GM18511 (cell line): Measurements from ENCODE around the gene SGMS1.
"Not testable (repeated sequence)": the region's sequence is repeated elsewhere in the genome, so short reads cannot be mapped to it uniquely, and the experiment has no call there.

Experiments
- ATAC-seq: cut with Tn5 transposase; IDR thresholded peaks from one replicate; pipeline ENCODE4 v1.9.1; 2021; ENCODE audit warnings: mild to moderate bottlenecking, moderate library complexity; ENCODE audit not compliant: unreplicated experiment

SGMS1 gene

DNA sequence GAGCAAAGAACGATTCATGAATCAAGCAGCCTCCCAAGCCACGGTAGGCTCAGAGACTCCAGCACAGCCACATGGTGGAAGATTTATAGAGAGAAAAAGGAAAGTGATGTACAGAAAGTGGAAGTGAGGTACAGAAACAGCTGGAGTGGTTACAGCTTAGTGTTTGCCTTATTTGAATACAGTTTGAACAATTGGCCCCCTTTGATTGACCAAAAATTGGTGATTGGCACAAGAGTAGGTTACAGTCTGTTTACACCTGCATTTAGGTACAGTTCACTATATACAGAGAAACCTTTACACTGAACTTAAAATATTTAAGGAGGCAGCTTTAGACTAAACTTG is 236.1 kb downstream of the SGMS1 start:
- ATAC-seq, result peak; percentile 67

DNA sequence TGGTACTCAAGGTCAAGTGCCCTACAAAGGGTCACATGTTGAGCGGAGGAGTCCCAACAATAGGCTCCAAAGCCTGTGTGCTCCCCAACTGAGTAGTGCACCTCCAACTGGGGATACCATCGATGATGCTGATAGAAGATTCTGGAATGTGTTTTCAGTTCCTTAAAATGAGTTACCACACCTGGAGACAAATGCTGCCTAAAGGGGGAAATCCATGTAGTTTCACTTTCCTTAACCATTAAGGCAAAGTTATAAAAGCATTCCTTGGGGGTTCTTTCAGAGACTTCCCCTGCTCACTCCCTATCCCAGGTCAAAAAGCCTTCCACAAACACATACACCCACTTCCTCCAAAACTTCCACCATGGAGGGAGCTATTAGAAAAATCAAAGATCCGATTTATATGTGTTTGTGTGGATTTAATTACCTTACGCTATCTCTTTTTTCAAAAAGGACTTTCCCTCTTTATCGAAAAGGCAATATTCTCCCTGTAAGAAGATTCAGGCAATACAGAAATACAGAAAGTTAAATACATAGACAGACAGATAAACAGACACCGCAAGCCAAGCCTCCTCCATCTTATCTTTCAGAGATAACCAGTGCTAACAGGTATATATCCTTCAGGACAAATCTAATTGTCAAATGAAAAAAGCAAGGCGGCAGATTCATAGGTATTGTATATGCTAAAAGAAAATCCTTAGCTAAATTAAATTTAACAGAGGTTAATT is 236.6 kb downstream of the SGMS1 start:
- ATAC-seq, result no peak

DNA sequence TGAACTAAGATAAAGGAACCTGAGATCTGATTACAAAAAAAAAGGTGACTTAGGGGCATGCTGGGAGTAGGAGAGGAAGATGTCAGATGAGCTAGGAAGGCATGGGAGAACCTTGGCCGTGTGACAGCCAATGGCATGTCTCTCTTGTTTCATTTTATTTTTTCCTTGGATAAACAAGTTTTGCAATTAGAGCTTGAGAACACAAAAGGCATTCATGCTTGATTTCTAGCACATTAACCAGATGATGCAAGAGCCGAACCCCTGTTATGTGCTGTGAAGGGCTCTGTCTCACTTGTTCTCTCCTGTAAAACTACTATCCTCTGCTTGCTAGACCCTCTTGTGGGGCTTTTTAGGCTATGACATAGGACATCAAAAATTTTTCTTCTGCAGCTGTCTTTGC is 238.1 kb downstream of the SGMS1 start:
- no peak for ATAC-seq

DNA sequence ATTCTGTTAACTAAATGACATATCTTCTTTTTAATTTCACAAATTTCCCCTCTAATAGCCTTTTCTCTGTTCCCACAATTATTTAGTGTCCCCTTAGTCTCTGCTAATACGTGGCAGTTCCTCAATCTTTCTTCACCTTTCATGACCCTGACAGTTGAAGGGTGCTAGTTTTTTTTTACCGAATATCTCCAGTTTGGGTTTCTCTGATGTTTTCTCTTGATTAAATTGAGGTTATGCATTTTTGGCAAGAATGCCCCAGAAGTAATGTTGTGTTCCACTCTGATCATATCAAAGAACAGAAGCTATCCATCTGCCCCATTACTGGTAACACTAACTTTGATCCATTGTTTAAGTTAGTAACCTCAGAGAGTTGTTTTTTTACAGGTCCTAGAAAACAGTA is 238.9 kb downstream of the SGMS1 start:
- no peak for ATAC-seq

DNA sequence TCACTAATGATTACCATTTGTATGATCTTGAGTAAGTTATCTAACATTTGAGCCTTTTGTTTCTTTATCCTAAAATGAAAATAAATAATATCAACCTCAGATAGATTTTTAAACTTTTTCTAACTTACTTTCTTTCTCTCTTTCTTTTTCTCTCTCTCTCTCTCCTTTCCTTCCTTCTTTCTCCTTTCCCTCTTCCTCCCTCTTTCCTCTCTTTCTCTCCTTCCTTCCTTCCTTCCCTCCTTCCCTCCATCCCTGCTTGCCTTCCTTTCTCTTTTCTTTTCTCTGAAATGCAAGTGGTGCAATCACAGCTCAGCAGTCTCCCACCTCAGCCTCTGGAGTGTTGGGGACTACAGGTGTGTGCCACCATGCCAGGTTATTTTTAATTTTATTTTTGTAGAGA is 239.5 kb downstream of the SGMS1 start:
- no peak for ATAC-seq

DNA sequence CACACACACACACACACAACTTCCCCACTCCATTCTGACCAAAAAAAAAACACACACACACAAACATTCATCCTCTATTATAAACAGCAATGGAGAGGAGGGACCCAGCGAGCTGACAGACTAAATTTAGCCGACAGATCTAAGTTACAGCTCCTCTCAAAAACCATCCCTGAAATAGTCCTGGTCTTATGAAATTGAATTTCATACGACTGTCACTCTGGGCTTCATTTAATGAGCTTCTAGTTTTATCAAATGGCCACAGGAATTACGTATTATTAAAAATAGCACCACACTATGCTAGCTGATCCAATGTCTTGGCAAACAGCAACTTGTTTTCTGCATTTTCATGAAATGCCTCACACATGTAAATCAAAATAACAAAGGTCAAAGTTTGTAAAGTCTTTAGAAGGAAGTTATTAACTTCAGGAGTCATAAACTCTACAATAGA is 241.2 kb downstream of the SGMS1 start:
- no peak for ATAC-seq

DNA sequence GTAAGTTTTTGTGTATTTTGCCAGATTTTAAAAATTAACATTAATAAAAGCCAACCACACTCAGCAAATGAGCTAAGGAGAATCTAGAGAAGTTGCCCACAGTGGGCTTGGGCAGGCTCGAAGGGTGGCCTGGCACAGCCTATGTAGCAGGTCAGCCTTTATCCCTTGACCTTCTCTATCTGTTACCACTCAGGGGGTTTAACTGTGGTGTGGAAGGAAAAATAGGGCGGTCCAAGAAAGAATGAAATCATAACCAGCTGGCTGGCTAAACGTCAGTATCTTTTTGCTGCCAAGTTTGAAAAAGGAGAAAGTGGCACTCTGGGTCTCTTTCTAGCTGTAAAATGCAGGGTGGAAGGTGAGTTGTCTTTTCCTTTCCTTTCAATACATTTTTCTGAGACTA is 242.1 kb downstream of the SGMS1 start:
- no peak for ATAC-seq

DNA sequence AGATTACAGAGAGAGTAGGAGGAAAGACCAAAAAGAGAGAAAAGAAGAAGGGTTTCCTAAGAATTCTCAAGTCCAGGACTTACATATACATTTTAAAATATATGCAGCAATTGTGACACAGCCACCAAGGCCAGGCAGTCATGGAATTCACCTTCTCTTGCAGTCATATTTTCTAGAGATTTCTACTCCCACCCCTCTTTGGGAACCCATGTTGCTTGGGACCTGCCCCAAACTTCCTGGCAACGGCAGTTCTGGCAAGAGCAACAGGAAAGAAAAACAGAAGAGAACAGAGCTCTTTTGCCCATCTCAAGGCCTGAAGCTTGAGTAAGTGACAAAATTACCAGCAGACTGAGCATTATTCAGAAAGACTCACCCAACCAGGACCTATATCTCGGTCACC is 244.1 kb downstream of the SGMS1 start:
- ATAC-seq, result no peak

DNA sequence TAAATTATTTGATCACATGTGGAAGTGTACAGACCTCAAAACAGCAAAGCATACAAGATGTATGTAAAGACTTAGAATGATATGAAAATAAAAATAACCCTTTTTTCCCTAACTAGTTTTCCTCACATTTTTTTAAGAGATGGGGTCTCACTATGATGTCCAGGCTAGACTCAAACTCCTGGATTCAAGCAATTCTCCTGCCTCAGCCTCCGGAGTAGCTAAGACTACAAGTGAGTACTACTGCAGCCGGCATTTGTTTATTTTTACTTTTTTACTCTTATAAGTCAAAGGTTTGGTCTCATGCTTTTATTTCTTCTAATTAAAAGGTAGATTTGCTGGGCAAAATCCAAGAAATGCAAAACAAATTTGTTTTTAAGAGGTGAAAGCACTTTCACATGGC is 248.0 kb downstream of the SGMS1 start:
- ATAC-seq, result no peak

DNA sequence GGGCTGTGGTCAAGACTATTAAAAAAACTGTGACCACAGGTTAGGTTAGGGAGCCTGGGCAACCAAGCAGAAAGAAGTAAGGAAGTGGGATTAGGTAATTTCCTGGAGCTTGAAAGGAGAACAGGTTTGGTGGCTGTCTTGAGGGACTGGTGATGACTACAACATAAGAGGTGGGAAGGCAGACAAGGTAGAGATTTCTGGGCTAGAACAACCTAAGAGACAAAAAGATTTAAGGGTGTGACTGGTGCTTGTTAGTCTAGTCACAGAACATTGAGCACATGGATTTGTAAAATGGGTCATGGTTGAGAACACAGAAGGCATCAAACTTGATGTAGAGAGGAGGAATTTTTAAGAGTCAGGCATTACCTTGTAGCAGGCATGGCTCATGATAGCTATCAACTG is 248.7 kb downstream of the SGMS1 start:
- no peak for ATAC-seq

DNA sequence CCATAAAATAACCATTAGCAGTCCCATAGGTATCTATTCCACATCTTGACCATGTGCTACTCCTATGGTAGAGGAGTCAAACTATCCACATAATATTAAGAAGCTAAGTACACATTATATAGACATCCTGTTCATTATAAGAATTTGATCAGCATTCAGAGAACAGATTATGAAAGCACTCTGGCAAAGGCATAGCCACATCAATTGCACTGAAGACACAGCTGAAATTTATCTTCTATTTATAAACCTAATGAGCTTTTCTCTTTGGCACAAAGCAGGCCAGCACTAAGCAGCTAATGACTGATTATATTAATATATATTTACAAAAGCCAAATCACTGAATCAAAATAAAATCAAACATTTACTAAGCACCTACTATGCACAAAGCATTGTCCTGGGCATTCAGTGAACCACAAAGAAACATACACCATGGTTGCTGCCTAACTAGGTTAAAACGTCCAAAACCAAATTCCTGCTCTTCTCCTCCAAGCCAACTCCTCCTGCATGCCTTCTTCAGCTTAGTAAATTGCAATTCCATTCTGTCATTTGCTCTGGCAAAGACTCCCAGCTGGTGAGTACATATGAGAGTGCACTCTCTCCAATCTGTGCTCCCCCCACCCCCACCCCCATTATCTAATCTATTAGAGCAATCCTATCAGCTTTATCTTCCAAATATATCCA is 249.8 kb downstream of the SGMS1 start:
- no peak for ATAC-seq

DNA sequence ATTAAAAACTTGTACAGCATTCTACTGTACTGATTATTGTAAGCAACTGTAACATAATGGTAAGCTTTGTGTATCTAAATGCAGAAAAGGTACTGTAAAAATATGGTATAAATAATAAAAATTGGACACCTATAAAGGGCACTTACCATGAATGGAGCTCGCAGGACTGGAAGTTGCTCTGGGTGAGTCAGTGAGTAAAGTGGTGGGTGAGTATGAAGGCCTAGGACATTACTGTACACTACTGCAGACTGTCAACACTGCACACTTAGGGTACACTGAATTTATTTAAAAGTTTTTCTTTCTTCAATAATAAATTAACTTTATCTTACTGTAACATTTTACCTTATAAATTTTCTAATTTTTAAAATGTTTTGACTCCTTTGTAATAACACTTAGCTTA is 253.8 kb downstream of the SGMS1 start:
- ATAC-seq, result no peak

DNA sequence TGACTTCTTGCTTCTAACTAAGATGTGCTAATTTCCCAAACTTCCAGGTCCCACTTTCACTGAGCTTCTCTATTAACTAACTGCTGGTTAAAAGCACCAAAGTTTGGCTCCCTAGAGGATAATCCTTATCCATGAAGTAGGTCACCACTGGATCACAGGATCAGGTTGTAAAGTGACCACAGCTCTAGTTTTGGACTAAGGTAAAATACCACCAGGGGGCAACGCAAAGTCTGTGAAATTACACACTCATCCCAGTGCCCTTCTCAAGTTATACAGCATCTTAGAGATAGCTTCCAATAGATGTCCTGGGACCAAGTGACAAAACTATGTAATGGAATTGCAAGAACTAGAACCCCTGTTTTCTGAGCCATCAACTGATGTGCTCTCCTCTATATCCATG is 256.0 kb downstream of the SGMS1 start:
- no peak for ATAC-seq

DNA sequence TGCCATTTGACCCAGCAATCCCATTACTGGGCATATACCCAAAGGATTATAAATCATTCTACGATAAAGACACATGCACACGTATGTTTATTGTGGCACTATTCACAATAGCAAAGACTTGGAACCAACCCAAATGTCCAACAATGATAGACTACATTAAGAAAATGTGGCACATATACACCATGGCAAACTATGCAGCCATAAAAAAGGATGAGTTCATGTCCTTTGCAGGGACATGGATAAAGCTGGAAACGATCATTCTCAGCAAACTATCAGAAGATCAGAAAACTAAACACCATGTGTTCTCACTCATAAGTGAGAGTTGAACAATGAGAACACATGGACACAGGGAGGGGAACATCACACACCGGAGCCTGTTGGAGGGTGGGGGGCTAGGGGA is 257.3 kb downstream of the SGMS1 start:
- ATAC-seq, result not testable (repeated sequence)

DNA sequence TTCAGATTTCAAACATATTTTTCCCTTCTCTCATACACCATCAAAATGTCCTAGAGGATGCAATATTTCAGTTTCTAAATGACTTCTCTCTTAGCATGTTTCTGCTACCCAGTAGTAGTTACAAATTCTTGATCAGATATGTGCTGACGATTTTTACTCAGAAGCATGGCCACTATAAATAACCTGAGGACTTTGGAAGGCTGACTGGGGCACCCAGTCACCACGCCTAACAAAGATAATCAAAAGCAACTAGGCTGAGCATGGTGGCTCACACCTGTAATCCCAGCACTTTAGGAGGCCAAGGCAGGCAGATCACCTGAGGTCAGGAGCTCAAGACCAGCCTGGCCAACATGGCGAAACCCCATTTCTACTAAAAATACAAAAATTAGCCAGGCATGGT is 259.0 kb downstream of the SGMS1 start:
- ATAC-seq, result not testable (repeated sequence)

DNA sequence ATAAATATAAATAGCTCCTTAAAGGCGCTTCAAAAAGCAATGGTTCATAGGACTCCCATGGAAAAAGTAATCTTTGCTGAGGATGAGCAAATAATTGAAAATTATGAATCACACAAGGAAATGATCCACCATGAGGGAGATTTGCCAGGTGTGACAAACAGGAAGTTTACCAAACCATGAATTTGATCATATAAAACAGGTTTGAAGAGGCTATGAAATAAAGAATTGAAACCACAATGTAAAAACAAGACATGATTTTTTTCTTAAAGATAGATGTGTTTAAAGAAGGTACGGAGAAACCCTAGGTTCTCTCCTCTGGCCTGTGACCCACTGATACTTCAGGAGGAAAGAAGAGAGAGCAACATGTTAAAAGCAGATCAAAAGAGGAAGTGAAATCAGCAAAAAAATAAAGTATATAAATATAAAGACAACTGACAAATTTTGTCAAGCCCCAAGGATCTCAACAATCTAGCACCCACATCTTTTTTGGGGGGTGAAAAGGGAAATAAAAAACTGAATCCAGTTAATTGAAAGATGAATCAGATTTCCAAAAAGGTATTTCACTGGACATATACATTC is 261.1 kb downstream of the SGMS1 start:
- peak; percentile 92 for ATAC-seq

DNA sequence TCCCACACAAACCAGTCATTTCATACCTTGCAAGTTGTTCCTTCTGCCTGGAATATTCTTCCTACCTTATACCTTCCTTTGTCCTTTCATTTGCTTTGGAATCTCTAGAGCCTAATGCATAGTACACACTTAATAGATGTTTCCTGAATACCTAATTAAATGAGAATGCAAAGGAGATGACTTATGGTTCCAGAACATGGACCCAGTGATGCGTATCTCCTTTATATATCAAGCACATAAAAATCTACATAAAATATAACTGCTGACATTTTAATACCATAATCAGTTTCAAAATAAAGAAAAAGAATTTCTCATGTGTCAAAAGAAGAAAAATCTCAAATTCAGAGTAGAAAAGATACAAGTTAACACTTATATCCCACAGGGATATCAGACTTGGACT is 261.8 kb downstream of the SGMS1 start:
- no peak for ATAC-seq

DNA sequence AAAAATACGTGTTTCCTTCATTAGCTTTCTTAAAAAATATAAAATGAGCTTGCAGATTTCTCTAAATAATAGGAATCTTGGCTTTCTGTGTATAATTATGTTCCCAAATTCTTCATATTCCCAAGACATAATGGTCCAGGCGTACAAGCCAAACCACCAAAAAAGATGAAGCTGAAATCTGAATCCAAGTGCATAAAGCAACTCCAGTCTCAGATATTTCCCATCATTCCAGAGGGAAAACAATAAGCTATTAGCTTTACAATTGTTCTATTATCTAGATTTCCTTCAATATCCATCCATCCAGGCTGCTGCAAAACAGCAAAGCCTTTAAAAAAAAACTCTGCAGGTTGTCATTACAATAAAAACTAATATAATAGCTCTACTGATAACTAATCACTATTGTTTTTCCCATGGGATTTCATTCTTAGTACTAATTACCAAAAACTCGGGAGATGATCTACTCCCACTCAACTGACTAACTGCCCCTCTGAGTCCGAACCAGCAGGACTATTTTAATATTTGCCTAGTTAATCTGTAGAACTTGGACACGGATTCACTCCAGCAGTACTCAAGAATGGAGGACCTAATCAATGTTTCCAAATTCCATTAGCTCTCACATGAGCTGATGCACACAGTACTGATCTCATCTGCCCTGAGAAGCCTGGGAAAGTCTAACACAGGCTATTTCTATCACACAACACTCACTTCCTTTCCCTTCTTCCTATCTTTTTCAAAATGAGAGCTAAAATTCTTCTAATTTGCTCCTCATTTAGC is 263.5 kb downstream of the SGMS1 start:
- no peak for ATAC-seq

DNA sequence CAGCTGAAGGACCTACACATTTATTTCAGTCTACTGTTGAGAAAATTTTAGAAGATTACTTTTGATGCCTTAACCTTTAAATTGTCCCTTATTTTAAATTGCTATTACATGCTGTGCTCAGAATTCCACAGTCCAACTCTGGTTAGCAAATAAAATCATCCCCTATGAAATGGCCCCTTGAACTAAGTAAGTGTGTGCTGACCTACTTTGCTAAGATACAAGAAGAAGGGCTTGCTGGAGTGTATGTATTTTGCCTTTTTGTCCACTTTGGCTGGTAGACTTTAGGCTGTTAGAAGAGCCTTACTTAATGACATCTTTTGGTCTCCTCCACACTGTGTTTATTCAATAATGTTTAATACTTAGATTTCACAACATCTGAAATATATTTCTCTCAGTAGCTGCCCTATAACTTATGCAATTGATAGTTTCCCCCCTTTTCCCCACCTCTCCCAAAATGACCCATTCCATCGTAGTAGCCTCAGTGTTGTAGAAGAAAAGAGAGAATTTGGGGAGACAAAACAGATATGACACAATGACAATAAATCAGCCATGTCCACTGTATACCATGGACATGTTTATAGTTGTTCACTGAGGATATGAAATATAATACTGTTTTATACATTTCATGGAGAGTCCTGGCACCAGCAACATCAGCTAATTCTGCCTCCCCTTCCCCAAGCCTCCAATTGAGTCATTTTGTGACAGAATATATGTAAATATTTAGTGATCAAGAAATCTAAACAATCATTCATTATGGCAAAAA is 264.6 kb downstream of the SGMS1 start:
- no peak for ATAC-seq

DNA sequence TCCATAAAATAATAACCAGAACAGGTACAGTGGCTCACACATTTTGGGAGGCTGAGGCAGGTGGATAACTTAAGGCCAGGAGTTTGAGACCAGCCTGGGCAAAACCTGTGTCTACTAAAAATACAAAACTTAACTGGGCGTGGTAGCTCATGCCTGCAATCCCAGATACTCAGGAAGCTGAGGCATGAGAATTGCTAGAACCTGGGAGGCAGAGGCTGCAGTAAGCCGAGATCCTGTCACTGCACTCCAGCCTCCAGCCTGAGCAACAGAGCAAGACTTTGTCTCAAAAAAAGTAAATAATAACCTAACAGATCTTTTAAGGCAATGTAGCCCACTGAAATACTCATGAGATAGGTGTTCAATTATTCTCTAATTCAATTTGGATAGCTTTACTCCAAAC is 265.3 kb downstream of the SGMS1 start:
- no peak for ATAC-seq

DNA sequence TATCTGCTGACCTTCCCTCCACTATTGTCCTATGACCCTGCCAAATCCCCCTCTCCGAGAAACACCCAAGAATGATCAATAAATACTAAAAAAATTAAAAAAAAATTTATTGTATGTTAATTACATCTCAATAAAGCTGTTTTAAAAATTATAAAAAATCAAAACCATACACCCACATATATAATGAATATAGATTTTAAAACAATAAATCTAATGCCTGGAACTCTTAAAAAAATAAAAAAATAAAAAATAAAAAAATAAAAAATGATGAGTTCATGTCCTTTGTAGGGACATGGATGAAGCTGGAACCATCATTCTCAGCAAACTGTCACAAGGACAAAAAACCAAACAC is 267.3 kb downstream of the SGMS1 start:
- ATAC-seq, result not testable (repeated sequence)
